OCI-LY3 (cell line): ENCODE data around the gene ATP8B1.

Source experiments
- H2AFZ ChIP-seq: fragments of 200-600, 300-600 bp; shearing (Covaris generic); 2 replicates; pipeline ENCODE4 v1.6.0; 2014; ENCODE audit warnings: antibody characterized with exemption, low read depth, low read length
- H3K27ac ChIP-seq: fragments of 200-600, 300-600 bp; sonication (generic); 2 replicates; pipeline ENCODE4 v1.5.1; 2014; ENCODE audit warnings: mild to moderate bottlenecking, low read length, moderate library complexity, mixed read lengths
- H3K27me3 ChIP-seq: fragments of 200-600, 300-600 bp; sonication (generic); 2 replicates; pipeline ENCODE4 v1.6.1; 2014; ENCODE audit warnings: low read depth, low read length, mixed read lengths
- H3K36me3 ChIP-seq: fragments of 200-600, 300-600 bp; sonication (generic); replicated peaks from 2 replicates; pipeline ENCODE3; 2014; ENCODE audit warnings: low read depth, low read length, mixed read lengths
- H3K4me1 ChIP-seq: fragments of 300-600, 200-600 bp; sonication (generic); 2 replicates; pipeline ENCODE4 v1.6.1; 2014; ENCODE audit warnings: low read length, mixed read lengths
- H3K4me2 ChIP-seq: fragments of 200-600, 300-600 bp; sonication (generic); 2 replicates; pipeline ENCODE4 v1.6.1; 2014; ENCODE audit warnings: low read length, mixed read lengths
- H3K4me3 ChIP-seq: fragments of 300-600, 200-600 bp; sonication (generic); 2 replicates; pipeline ENCODE4 v1.5.1; 2014; ENCODE audit warnings: antibody characterized with exemption, mild to moderate bottlenecking, low read length, moderate library complexity
- H3K79me2 ChIP-seq: fragments of 300-600, 200-600 bp; shearing (Covaris generic); 2 replicates; pipeline ENCODE4 v1.6.1; 2014; ENCODE audit warnings: mild to moderate bottlenecking, low read length, mixed read lengths
- H3K9ac ChIP-seq: fragments of 300-600, 200-600 bp; shearing (Covaris generic); 2 replicates; pipeline ENCODE4 v1.6.0; 2014; ENCODE audit warnings: mild to moderate bottlenecking, low read length, moderate library complexity
- H3K9me3 ChIP-seq: fragments of 200-600, 300-600 bp; shearing (Covaris generic); 2 replicates; pipeline ENCODE4 v1.6.1; 2014; ENCODE audit warnings: low read length, mixed read lengths; ENCODE audit not compliant: insufficient read depth
- H4K20me1 ChIP-seq: fragments of 200-600, 300-600 bp; sonication (generic); 2 replicates; pipeline ENCODE4 v1.6.1; 2016; ENCODE audit warnings: low read length, mixed read lengths; ENCODE audit not compliant: insufficient read depth
- EZH2phosphoT487 ChIP-seq: fragments of 200-600 bp; shearing (Covaris generic); IDR thresholded peaks from 2 replicates; pipeline ENCODE4 v1.6.1; 2018; ENCODE audit warnings: antibody characterized with exemption, mixed run types, low read depth
- TF ChIP-seq, protein P1 (sequence below): fragments of 200-600, 300-600 bp; sonication (generic); IDR thresholded peaks from 2 replicates; pipeline ENCODE4 v1.5.1; 2014; ENCODE audit warnings: antibody characterized with exemption, low read length, low read depth

Gene ATP8B1

DNA sequence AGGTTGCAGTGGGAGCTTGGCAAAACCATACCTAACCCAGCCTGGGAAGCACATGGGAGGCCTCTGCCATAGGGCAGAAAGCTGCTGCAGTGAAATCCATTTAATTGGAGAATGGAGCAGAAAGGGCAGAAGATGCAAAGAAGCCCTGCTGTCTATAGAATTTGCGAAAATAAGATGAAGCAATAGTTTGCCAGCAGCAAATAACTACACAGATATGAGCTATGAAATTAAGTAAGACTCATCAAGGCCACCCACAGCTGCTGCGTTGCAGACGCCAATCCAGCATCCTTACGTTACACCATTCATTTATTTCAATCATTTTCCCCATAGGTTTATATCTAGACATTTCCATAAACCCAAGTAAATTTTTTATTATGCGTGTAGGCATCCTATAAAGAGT, 21.1 kb downstream of the ATP8B1 start:
- no peaks in the 10 kb centered on the region for H3K36me3 ChIP-seq
- H3K4me3 ChIP-seq, result no peak overlapping the region
- TF ChIP-seq, protein P1, sequence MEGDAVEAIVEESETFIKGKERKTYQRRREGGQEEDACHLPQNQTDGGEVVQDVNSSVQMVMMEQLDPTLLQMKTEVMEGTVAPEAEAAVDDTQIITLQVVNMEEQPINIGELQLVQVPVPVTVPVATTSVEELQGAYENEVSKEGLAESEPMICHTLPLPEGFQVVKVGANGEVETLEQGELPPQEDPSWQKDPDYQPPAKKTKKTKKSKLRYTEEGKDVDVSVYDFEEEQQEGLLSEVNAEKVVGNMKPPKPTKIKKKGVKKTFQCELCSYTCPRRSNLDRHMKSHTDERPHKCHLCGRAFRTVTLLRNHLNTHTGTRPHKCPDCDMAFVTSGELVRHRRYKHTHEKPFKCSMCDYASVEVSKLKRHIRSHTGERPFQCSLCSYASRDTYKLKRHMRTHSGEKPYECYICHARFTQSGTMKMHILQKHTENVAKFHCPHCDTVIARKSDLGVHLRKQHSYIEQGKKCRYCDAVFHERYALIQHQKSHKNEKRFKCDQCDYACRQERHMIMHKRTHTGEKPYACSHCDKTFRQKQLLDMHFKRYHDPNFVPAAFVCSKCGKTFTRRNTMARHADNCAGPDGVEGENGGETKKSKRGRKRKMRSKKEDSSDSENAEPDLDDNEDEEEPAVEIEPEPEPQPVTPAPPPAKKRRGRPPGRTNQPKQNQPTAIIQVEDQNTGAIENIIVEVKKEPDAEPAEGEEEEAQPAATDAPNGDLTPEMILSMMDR, result no peak
- no peak for TF ChIP-seq EZH2phosphoT487
- H3K27ac ChIP-seq, result no peak overlapping the region
- H3K9ac ChIP-seq, result no peak overlapping the region
- no peaks in the 10 kb centered on the region for H4K20me1 ChIP-seq
- H3K27me3 ChIP-seq, result no peaks in the 10 kb centered on the region
- H2AFZ ChIP-seq, result no peak overlapping the region
- no peaks in the 10 kb centered on the region for H3K9me3 ChIP-seq
- H3K4me2 ChIP-seq, result no peak overlapping the region
- no peaks in the 10 kb centered on the region for H3K79me2 ChIP-seq
- peaks cover 14% of the 10 kb centered on the region for H3K4me1 ChIP-seq

DNA sequence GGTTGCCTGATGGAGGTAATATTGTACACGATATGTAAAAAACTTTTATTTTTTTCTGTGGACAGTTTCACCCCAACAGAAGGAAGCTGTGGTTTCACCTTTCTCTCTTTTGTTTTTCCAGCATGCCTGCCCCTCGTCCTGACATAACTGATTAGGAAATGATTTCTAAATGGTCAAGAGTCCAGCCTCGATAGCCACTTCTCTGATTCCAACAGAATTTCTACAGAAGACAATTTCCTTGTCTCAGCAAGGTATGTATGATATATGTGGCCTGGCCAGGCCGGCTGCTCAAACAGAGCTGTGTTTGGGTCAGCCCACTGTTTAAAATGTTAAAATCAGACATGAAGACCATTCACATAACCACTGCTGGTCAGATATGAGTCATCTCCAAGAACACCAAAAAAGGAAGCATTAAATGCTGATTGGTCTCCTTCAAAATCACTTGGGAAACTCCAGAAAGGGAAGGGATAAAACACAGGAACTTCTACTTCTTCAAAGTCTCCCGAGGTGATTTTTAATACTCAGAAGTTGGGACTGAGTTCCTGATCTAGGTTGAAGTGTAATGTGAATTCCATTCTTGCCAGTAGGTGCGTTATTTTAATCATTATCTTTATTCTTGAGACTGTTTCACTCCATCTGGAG, 22.3 kb downstream of the ATP8B1 start:
- Histone ChIP-seq H3K27ac (no peak overlapping the region), H3K4me2 (peak overlapping the region; percentile 56), H3K27me3 (no peaks in the 10 kb centered on the region), H3K9ac (no peak overlapping the region; the same call in 1 of the 2 replicates), H3K9me3 (no peaks in the 10 kb centered on the region), H3K4me3 (peak overlapping the region; percentile 18), H3K36me3 (no peaks in the 10 kb centered on the region), H2AFZ (peak overlapping the region; percentile 52), H4K20me1 (no peaks in the 10 kb centered on the region), H3K4me1 (peaks cover 14% of the 10 kb centered on the region), H3K79me2 (no peaks in the 10 kb centered on the region)
- TF ChIP-seq, protein P1, result no peak
- TF ChIP-seq EZH2phosphoT487, result no peak

DNA sequence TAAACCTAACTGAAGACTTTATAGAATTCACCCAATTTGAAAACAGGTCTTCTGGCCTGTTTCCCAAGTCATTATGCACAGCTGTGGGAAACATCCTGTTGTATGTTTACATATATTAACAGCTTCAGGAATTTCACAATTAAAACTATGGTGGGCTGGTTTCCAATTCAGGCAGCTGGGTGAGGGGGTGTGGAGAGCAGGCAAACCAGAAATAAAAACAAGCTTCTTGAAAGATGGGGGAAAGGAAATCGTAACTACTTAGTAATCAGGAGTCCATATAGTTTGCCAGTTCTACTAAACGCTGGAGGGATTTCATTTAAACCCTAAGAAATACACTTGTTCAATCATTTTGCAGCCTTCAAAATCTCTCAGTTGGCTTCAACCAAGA, 22.8 kb downstream of the ATP8B1 start:
- Histone ChIP-seq H3K4me2 (peak overlapping the region; percentile 56), H4K20me1 (no peaks in the 10 kb centered on the region), H3K36me3 (no peaks in the 10 kb centered on the region), H3K9me3 (no peaks in the 10 kb centered on the region), H3K9ac (no peak overlapping the region; the same call in 1 of the 2 replicates), H3K4me3 (peak overlapping the region; percentile 18), H2AFZ (peak overlapping the region; percentile 52), H3K27me3 (no peaks in the 10 kb centered on the region), H3K27ac (no peak overlapping the region), H3K79me2 (no peaks in the 10 kb centered on the region), H3K4me1 (peaks cover 14% of the 10 kb centered on the region)
- no peak for TF ChIP-seq EZH2phosphoT487
- TF ChIP-seq, protein P1, result no peak

DNA sequence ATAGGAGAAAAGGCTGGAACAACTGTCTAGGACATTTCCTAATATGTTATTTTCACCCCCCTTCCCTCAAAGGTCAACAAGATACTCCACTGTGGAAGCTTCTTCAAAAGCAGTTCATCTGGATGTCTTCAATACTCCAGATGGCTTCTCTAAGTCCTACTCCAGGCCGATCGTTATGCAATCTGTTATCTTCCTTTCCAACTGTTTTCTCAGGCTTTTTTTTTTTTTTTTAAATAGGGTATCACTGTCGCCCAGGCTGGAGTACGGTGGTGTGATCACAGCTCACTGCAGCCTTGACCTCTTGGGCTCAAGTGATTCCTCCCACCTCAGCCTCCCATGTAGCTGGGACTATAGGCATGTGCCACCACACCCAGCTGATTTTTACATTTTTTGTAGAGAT, 26.3 kb downstream of the ATP8B1 start:
- Histone ChIP-seq H4K20me1 (no peaks in the 10 kb centered on the region), H2AFZ (no peak overlapping the region), H3K36me3 (no peaks in the 10 kb centered on the region), H3K4me2 (no peak overlapping the region), H3K9ac (no peak overlapping the region), H3K79me2 (no peaks in the 10 kb centered on the region), H3K4me3 (no peak overlapping the region), H3K4me1 (peaks cover 14% of the 10 kb centered on the region), H3K27ac (no peak overlapping the region), H3K9me3 (no peaks in the 10 kb centered on the region), H3K27me3 (no peaks in the 10 kb centered on the region)
- TF ChIP-seq EZH2phosphoT487, result no peak
- TF ChIP-seq, protein P1, result no peak
